Left forelimb (tissue), 1 donor: ENCODE data around the gene ASB5.
"Not testable (repeated sequence)": the region's sequence is repeated elsewhere in the genome, so short reads cannot be mapped to it uniquely, and the experiment has no call there.

ENCODE experiments used
- DNase-seq: peaks from one replicate; pipeline ENCODE4 v3.0.0-alpha.2; 2018; ENCODE audit warnings: low spot score

ASB5 gene

GRCh38 chr4:176217510-176217909, 51.5 kb downstream of the ASB5 start:
- no peak for DNase-seq

- not testable (repeated sequence) for DNase-seq
Observed at GRCh38 chr4:176212351-176212750, 56.7 kb downstream of the ASB5 start.

GRCh38 chr4:176210579-176211296, 58.3 kb downstream of the ASB5 start:
- no peak for DNase-seq

DNA sequence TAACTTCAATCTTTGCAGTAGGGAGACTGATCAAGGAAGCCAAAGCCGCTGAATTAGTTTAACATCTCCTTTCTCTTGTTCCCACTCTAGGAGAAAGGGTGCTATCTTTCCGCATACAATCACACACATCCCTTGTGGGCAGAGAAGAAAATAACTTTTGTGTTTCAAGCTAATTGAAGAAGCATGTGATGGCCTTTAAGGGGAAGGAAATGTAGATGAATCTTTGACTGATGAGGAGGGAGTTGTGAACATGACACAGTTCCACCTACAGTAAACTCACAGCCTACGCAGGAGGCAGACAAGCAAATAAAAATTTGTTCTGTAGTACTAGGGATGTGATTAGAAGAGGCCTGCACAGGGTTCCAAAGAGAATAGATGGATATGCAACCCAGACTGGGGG, 58.9 kb downstream of the ASB5 start:
- no peak for DNase-seq

GRCh38 chr4:176209535-176209934, 59.5 kb downstream of the ASB5 start:
- DNase-seq, result no peak

DNA sequence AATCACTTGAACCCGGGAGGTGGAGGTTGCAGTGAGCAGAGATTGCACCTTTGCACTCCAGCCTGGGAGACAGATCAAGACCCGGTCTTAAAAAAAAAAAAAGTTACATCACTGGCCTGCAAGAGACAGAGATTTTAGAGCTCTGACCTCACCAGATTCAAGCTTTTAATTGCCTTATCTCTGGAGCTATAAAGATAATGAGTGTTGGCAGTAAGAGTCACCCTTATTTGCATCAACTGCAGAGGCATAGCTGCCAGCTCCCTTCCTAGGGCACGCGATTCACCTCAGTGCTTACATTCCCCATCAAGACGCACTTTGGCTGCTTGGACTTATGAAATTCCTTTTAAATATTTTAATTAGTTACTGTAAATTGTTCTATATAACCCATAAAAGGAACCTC, 61.2 kb downstream of the ASB5 start:
- no peak for DNase-seq

DNA sequence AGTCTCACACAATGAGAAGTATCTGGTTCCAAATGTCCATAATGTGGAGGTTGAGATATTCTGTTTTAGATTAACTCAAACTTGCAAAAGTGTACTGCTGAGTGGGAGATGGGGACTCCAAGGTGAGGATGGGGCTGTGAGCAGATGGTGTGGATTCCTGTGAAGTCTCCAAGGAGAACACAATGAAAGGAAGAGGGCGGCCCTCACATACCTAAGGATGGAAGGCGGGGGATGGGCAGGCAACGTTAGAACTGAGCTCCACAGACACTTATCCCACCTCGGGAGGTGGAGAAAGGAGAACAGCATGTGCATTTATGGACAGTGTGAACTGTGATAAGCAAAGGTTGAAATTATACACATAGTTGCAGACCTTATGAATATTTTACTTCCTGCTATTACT, 63.7 kb downstream of the ASB5 start:
- DNase-seq, result no peak

DNA sequence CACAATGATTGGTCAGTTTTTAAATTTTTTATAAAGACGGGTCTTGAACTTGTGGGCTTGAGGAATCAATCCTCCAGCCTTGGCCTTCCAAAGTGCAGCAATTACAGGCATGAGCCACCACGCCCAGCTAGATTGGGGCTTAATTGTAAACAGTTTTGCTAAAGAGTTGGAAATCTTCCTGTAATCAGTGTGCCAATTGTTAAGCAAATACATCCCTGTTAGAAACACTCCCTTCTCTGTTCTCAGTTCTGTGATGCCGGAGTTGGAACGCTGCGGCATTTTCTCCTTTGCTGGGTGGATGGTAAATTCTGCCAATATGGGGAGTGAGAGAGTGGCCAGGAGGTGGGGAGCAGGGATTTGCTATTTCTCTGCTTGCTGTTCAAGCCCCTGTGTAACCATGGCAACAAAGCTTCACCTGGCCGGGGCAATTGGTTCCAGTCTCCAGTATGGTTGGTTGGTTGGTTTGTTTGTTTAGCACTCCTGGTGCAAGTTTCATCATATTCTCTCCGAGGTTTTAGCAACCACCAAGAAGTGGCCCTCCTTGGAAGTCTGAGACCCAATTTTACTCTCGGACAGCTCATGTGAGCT, 70.6 kb downstream of the ASB5 start:
- no peak for DNase-seq

- DNase-seq, result peak; percentile 96
Observed at GRCh38 chr4:176195184-176195978, 73.6 kb downstream of the ASB5 start, which contains the start of gene SPATA4. TSS of gene SPATA4 (minus strand) at chr4:176195585. CDS start at chr4:176195562, 23 bp downstream.

GRCh38 chr4:176193938-176194337, 75.1 kb downstream of the ASB5 start:
- DNase-seq, result no peak

DNA sequence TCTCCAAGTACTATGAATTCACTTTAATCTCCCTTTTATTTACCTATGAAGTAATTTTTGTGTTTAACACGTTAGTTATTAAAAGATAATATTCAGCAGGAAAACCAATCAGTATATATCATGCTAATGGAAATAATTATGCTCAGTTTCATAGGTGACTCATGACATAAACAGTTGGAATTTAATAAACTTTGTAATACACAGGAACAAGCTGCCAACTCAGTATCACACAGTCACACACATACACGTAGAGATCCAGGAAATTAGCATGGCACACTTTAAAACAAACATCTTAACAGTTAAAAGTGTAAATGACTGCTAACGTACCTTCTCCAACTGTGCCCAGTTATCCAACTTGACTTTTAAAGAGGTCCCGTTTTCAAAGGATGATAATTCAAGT, 75.9 kb downstream of the ASB5 start:
- no peak for DNase-seq

- DNase-seq, result no peak
Observed at GRCh38 chr4:176191974-176192373, 77.0 kb downstream of the ASB5 start.

GRCh38 chr4:176189891-176190795, 78.9 kb downstream of the ASB5 start:
- no peak for DNase-seq

- DNase-seq, result no peak
Observed at GRCh38 chr4:176188654-176189053, 80.4 kb downstream of the ASB5 start.

DNA sequence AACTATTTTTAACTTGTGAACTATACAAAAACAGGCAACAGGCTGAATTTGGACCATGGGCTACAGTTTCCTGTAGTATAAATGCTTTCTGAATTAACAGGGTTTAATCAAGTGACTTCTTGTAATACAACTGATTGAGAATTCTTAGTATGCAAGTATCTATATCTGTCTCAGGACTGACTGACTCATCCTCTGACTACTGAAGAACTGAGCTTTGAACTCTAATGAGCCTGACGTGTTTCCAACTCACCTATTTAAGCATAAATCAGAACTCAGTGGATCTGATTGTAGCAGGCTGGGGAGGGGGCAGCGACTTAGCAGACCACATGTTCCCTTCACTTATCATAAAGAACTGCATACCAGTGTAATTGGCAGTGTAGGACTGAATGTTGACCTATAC, 81.4 kb downstream of the ASB5 start:
- DNase-seq, result no peak

GRCh38 chr4:176186671-176187395, 82.2 kb downstream of the ASB5 start:
- DNase-seq, result no peak

GRCh38 chr4:176186067-176186466, 83.0 kb downstream of the ASB5 start:
- DNase-seq, result no peak

DNA sequence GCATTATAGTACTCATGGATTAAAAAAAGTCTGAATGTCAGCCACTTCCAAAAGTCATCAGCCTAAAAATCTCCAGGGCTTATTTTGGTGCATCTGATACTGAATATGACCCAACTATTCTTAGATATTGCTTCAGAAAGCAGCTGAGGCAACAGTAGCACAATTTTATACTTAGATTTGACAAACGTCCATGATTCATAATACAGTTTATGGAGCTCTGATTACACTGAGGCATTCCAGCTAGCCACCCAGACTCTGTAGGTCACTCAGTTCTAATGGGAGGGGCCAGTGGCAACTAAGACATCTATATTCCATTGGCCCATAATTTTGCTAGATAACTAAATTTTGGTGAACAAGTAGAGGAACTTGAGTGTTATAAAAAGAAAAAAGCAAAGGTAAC, 84.0 kb downstream of the ASB5 start:
- DNase-seq, result no peak
